OCI-LY7 (cell line): Measurements from ENCODE around the gene BRSK1. TPM values are rescaled to one million over a fixed set of nuclear protein-coding genes. Genes with fewer than 3 reads are reported as not detected.

Experiments used
- BruUV-seq: library from RNA; stranded (reverse); fragments of 400-500 nt; replicated peaks from 2 replicates; lab custom pipeline; 2021; lab: Mats Ljungman, UMichigan
- CTCF ChIA-PET: fragments of 300-600 bp; sonication (Branson Sonifier 250); formaldehyde crosslinking; loops from one replicate; lab custom pipeline; 2022; ENCODE audit warnings: antibody characterized with exemption; ENCODE audit not compliant: unreplicated experiment; lab: Charles Lee
- POLR2A ChIA-PET: fragments of 300-600 bp; sonication (Branson Sonifier 250); formaldehyde crosslinking; loops from one replicate; lab custom pipeline; 2022; ENCODE audit warnings: antibody characterized with exemption; lab: Charles Lee
- DNase-seq: peaks from one replicate; pipeline ENCODE4 v3.0.0-alpha.2; 2015; ENCODE audit warnings: low spot score
- H2AFZ ChIP-seq: fragments of 200-600 bp; sonication (generic), shearing (Covaris generic); 2 replicates; pipeline ENCODE4 v1.6.1; 2014; ENCODE audit warnings: mild to moderate bottlenecking, antibody characterized with exemption, low read length, moderate library complexity
- H3K27ac ChIP-seq: fragments of 200-600 bp; sonication (generic); 2 replicates; pipeline ENCODE4 v1.5.1; 2014; ENCODE audit warnings: mixed run types, low read depth, mild to moderate bottlenecking, moderate library complexity, low read length, inconsistent platforms; ENCODE audit not compliant: poor library complexity, severe bottlenecking
- H3K36me3 ChIP-seq: fragments of 200-600 bp; sonication (generic); 2 replicates; pipeline ENCODE4 v1.6.1; 2014; ENCODE audit warnings: mild to moderate bottlenecking, antibody characterized with exemption, low read length, moderate library complexity, mixed read lengths; ENCODE audit not compliant: insufficient read depth
- H3K4me1 ChIP-seq: fragments of 200-600 bp; sonication (generic); 2 replicates; pipeline ENCODE4 v1.5.1; 2014; ENCODE audit warnings: mild to moderate bottlenecking, low read length; ENCODE audit not compliant: insufficient read depth, poor library complexity, severe bottlenecking
- H3K4me2 ChIP-seq: fragments of 200-600 bp; sonication (generic); 2 replicates; pipeline ENCODE4 v1.6.1; 2014; ENCODE audit warnings: mild to moderate bottlenecking, low read length
- H3K4me3 ChIP-seq: fragments of 200-600 bp; sonication (generic); 2 replicates; pipeline ENCODE4 v1.5.1; 2014; ENCODE audit warnings: mild to moderate bottlenecking, low read depth, low read length; ENCODE audit not compliant: poor library complexity, severe bottlenecking
- H3K79me2 ChIP-seq: fragments of 200-600 bp; sonication (generic); 2 replicates; pipeline ENCODE4 v1.6.1; 2016; ENCODE audit warnings: low read depth, mild to moderate bottlenecking, low read length, moderate library complexity, mixed read lengths; ENCODE audit not compliant: insufficient read depth
- H3K9me2 ChIP-seq: fragments of 200-600 bp; sonication (generic); 2 replicates; pipeline ENCODE4 v1.6.1; 2016; ENCODE audit warnings: mild to moderate bottlenecking, low read length, mixed read lengths; ENCODE audit not compliant: insufficient read depth
- H3K9me3 ChIP-seq: fragments of 200-600 bp; sonication (generic); 2 replicates; pipeline ENCODE4 v1.6.1; 2014; ENCODE audit warnings: mild to moderate bottlenecking, mixed run types, low read length, mixed read lengths
- H4K20me1 ChIP-seq: fragments of 200-600 bp; sonication (generic); 2 replicates; pipeline ENCODE4 v1.6.1; 2014; ENCODE audit warnings: mild to moderate bottlenecking, antibody characterized with exemption, low read length, moderate library complexity, mixed read lengths; ENCODE audit not compliant: insufficient read depth
- EZH2phosphoT487 ChIP-seq: fragments of 200-600 bp; sonication (generic); IDR thresholded peaks from 2 replicates; pipeline ENCODE4 v1.6.1; 2018; ENCODE audit warnings: low read depth, borderline replicate concordance, mild to moderate bottlenecking, mixed run types, antibody characterized with exemption, low read length, moderate library complexity, mixed read lengths
- intact Hi-C: fragments of 100-400 bp; cut with micrococcal nuclease; formaldehyde crosslinking; loops from one replicate; pipeline ENCODE4 v1.10.0; 2022; ENCODE audit not compliant: unreplicated experiment
- total RNA-seq, 2 experiments: library from RNA; depleted of rRNA in 1 of 2; stranded (reverse); fragments of >200 nt in 1 of 2; shearing (Covaris generic) in 1 of 2; gene quantifications; 2 replicates each; pipeline ENCODE4 v1.2.3, GENCODE V29; 2014 to 2022
- TF ChIP-seq, protein P1 (sequence below): fragments of 200-600 bp; sonication (generic); conservative IDR thresholded peaks from 2 replicates; pipeline ENCODE4 v1.5.1; 2014; ENCODE audit warnings: mild to moderate bottlenecking, antibody characterized with exemption, low read length, moderate library complexity, mixed read lengths

BRSK1 gene
- total RNA-seq, 2 experiments from 2014 or later: 16.1 to 23.9 TPM

DNA sequence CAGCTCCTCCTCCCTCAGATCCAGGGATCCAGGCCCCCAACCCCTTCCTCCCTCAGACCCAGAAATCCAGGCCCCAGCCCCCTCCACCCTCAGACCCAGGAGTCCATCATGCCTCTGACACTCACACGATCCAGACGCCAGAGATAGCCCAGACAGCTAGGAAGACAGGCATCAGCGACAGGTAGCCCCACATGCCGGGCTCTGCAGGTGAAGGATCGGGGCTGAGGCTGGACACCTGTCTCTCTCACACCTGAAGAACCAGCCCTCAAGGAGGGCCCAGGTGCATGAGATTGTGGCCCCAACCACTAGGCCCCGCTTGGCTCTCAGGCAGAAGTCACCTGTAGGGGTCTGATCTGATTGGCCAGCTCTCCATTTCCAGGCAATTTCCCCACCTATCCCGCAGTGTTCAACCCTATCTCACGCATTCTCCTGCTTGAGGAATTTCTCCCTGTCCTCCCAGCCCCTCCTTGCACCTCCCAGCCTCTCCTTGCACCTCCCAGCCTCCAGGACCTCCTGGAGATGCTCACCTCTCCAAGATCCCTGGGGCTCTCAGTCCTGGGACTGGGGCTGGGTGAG is 37.1 kb downstream of the BRSK1 start:
- Histone ChIP-seq H3K4me3 (no peak overlapping the region), H3K27ac (no peak overlapping the region), H4K20me1 (no peaks in the 10 kb centered on the region), H3K9me2 (no peaks in the 10 kb centered on the region), H3K4me2 (no peak overlapping the region), H3K79me2 (no peaks in the 10 kb centered on the region), H3K9me3 (no peaks in the 10 kb centered on the region), H3K4me1 (peaks cover 11% of the 10 kb centered on the region), H2AFZ (no peak overlapping the region), H3K36me3 (no peaks in the 10 kb centered on the region)
- ChIA-PET POLR2A (no interaction called here), CTCF (no interaction called here)
- BruUV-seq: no TSS peak
- DNase-seq: no peak
- no peak for TF ChIP-seq EZH2phosphoT487
- TF ChIP-seq, protein P1, sequence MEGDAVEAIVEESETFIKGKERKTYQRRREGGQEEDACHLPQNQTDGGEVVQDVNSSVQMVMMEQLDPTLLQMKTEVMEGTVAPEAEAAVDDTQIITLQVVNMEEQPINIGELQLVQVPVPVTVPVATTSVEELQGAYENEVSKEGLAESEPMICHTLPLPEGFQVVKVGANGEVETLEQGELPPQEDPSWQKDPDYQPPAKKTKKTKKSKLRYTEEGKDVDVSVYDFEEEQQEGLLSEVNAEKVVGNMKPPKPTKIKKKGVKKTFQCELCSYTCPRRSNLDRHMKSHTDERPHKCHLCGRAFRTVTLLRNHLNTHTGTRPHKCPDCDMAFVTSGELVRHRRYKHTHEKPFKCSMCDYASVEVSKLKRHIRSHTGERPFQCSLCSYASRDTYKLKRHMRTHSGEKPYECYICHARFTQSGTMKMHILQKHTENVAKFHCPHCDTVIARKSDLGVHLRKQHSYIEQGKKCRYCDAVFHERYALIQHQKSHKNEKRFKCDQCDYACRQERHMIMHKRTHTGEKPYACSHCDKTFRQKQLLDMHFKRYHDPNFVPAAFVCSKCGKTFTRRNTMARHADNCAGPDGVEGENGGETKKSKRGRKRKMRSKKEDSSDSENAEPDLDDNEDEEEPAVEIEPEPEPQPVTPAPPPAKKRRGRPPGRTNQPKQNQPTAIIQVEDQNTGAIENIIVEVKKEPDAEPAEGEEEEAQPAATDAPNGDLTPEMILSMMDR: no peak
- intact Hi-C loops: no loop called here

DNA sequence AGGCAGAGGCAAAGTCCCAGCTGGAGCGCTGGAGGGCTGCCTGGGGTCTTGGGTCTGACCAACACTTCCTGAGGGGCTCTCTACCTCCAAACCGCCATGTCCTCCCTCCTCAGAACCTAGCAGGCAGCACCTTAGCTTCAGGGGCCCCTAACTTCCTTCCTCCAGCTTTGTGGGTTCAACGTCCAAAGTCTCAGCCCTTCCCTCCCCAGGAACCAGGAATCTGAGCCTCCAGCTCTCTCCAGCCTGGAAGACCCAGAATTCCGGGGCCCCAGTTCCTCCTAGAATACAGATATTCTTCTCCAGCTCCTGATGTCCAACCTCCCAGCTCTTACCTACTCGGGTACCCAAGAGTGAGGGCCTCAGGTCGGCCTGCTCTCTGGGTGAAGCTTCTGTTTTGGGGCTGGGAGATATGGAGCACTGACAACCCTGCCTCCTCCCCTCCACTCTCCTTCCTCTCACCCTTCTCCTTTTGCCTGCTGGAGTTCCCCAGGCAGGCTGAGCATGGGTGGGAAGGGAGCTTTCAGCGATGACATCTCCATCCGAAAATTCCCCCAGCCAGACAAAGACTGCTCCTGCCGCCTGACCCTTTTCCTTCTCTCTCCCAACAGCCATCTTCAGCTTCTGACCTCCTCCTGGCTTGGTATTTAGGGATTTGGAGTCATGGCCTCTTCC is 37.8 kb downstream of the BRSK1 start:
- Histone ChIP-seq H3K9me3 (no peaks in the 10 kb centered on the region), H2AFZ (no peak overlapping the region), H4K20me1 (no peaks in the 10 kb centered on the region), H3K9me2 (no peaks in the 10 kb centered on the region), H3K36me3 (no peaks in the 10 kb centered on the region), H3K4me2 (no peak overlapping the region), H3K79me2 (no peaks in the 10 kb centered on the region), H3K4me3 (no peak overlapping the region), H3K27ac (no peak overlapping the region), H3K4me1 (peaks cover 11% of the 10 kb centered on the region)
- CTCF ChIA-PET: no interaction called here
- no peak for TF ChIP-seq EZH2phosphoT487
- TF ChIP-seq, protein P1: no peak
- DNase-seq: no peak
- intact Hi-C loops: no loop called here
- POLR2A ChIA-PET: interaction anchor here (0.9 kb wide), 1 partner anchor 18 kb away, joined by 3 read pairs; the partner anchor contains the start of gene KMT5C
- BruUV-seq: no TSS peak
